GM19372 (cell line): ENCODE data around the gene ARHGEF17.

Experiments used
- ATAC-seq: cut with Tn5 transposase; IDR thresholded peaks from one replicate; pipeline ENCODE4 v1.9.1; 2021; ENCODE audit warnings: mild to moderate bottlenecking, low read depth, moderate library complexity; ENCODE audit not compliant: unreplicated experiment

Gene ARHGEF17

DNA sequence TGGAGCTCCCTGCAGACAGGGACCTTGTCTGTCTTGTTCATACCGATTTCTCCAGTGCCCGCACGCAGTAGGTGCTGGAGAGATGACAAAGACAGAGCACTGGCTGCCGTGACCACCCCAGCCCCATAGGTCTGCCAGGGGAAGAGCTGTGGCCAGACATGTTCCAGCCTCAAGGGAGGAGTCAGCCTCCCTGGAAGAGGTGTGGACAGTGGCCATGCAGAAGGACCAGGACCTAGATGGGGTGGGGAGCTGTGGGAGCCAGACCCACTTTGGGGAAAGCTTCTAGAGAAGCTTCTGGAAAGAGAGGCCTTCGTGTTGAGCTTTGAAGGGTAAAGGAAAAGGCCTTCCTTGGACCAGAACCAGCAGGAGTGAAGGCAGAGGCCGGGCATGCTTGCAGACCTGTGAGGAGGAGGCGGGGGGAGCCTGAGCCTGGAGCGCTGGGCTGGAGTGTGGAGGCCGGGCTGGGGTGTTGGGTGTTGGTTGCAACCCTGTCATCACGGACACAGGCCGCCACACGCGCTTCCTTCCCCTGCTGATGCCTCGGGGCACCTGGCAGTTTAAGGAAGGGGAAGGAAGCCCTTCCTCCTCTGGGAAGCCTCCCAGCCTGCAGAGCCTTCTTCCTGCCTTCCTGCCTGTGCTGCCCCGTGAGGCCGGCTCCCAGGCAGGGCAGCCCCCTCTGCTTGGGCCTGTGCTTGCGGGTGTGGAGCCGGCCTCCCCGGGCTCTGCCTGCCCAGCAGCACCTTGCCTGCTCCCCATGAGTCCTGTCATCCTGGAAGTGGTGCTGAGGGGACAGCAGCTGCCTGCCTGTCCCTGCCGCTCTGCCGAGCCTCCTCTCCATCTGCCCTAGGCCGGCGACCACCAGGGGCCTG lies 80.4 kb downstream of the ARHGEF17 start:
- no peak for ATAC-seq

DNA sequence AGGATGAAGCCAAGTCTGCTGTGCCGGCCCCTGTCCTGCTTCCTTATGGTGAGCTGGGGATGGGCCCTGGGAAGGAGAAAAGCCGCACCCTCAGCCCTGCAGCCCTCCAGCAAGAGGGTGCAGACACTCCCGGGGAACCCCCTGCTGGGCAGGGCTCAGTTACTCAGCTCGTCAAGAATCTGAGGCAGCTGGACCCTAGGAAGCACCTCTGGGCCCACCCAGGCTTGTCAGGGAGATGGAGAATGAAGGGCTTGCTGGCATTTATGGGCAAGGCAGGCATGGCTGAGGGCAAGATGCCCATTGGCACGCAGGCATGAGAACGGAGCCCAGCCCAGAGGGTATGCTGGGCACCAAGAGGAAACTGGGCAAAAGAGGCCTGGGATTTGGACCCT lies 81.1 kb downstream of the ARHGEF17 start:
- ATAC-seq: no peak

DNA sequence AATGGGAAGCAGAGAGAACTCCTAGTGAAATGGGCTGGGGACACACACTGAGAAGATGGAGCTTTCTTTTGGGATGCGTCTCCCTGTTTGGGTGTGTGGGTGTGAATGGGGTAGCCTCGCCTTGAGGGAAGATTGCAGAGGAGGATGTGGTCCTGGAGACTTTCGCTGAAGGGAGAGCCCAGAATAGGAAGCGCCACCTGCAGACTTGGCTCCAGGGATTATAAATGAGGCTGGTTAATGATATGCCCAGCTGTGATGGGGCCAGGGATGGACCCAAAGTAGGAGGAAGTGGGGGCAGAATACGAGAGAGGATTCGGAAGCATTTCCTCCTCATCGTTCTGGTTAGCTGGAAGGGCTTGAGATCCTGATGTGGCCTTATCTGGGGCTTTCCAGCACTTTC lies 81.8 kb downstream of the ARHGEF17 start:
- ATAC-seq: no peak

DNA sequence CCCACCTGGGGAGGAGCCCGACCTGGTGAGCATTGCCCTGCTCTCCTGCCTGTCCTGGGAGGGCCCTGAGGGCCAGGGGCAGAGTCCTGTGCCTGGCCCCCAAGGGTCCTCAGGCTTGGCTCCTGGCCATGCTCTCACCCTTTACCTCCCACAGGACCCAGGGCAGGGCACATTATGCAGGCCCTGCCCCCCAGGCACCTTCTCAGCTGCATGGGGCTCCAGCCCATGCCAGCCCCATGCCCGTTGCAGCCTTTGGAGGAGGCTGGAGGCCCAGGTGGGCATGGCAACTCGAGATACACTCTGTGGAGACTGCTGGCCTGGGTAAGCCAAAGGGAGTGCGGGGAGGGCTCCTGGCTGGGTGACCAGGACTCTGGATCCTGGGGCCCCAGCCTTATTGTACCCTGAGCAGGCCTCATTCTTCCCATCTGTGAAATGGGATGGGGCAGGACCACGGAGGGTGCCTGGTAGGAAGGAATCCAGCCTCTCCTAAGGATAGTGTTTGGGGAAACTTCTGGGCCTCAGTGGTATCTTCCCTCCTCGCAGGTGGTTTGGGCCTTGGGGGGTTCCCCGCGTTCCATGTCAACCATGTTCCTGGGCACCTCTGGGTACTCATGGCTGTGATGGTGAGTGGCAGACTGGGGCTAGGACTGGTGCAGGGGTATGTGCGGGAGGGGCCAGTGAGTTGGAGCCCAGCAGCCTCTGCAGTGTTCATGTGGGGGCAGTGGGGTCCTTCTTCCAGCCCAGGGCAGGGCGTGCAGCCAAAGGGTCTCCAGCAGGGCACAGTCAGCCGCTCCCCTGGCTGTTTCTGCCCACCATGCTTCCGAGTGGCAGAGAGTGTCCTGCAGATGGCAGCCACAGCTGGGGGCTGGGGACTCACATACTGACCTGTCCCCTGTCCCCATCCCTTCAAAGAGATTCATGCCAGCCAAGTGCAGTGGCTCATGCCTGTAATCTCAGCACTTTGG lies 82.8 kb downstream of the ARHGEF17 start:
- ATAC-seq: no peak

DNA sequence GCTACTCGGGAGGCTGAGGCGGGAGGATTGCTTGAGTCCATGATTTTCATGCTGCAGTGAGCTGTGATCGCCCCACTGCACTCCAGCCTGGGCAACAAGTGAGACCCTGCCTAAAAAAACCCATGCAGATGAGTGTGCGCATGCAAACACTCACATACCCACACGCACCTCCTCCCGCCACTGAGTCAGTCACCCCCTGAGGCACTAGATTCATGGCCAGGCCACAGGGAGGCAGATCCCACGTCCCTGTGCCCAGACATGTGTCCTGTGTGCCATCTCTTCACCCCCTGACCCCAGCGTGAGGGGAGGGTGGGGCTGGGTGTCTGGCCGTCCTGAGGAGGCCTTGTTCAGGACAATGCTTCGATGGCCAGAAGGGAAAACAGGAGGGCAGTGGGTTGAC lies 83.6 kb downstream of the ARHGEF17 start:
- ATAC-seq: no peak

DNA sequence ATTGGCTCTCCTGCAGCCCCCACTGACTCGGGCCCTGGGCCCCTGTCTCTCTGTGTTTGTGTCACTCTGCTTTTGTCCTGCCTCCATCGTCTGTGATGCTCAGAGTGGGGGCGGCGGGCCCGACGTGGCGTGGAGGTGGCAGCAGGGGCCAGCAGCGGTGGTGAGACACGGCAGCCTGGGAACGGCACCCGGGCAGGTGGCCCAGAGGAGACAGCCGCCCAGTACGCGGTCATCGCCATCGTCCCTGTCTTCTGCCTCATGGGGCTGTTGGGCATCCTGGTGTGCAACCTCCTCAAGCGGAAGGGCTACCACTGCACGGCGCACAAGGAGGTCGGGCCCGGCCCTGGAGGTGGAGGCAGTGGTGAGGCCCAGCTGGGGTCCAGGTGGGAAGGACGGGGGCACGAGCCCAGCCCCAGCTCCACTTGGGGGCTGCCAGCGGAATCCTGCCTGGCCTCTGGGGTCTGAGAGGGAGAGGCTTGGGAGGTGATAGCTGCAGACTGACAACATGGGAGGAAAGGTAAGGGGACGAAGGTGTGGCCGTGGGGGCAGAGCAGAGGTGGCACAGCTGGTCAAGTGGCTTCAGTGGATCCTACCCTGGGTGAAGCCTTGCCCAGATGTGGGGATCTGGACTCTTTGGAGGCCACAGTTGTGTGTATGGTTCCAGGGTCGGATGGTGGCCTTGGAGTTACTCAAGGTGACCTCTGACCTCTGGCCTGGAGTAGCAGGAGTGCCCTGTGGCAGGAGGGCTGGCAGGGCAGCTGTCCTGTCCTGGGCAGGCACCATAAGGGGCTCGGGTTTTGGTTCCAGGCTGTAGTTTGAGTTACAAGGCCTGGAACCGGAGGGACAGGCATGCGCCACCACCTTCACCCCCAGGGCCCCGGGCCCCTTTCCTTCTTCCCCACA lies 84.3 kb downstream of the ARHGEF17 start:
- no peak for ATAC-seq

DNA sequence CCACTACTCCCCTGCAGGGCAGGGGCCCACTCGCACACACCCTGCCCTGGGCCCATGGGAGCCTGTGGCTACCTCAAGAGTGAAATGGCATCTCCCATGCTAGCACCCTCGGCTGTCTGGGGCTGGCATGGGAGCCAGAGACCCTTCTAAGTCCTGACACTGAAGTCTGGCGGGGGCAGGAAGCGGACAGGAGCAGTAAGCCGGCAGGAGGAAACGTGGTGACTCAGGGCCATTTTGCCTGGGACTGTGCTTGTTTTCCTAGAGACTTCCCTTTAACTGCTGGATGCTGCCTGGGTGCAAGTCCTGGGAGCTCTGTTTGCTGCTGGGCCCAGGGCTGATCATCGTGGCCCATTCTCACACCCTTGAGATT lies 84.9 kb downstream of the ARHGEF17 start:
- ATAC-seq: no peak

DNA sequence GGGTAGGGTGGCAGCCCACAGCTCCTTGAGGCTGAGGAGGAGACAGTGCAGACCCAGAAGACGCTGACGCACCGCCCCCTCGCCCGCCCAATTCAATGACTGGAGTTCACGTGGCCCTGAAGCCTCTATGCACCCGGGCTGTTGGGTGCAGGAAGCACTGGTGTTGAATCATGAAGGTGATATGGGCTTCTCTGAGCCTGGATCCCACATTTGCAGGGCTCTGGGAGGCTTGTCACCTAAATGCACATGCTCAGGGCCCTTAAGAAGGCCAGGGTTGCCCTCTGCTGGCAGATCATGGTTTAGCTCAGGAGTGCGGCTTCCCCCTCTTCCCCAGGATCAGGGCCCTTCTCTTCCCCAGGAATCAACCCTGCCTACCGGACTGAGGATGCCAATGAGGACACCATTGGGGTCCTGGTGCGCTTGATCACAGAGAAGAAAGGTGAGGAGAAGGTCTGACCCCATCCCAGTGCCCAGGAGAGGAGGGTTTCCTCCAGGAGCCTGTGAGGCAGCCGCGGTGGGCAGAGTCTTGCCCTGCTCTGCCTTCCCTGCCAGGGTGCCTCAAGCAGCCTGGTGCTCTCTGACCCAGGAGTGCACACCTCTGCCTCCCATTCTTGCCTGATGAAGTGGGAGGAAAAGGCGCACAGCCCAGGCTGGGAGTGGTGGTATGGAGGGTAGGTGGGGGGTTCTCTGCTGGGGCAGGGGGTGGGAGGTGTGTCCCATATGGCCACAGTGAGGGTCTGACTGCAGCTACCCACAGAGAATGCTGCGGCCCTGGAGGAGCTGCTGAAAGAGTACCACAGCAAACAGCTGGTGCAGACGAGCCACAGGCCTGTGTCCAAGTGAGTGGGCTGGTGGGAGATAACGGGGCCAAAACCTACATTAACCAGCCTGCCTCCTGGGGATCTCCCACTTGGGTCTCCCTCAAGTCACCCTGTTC lies 85.7 kb downstream of the ARHGEF17 start:
- no peak for ATAC-seq

DNA sequence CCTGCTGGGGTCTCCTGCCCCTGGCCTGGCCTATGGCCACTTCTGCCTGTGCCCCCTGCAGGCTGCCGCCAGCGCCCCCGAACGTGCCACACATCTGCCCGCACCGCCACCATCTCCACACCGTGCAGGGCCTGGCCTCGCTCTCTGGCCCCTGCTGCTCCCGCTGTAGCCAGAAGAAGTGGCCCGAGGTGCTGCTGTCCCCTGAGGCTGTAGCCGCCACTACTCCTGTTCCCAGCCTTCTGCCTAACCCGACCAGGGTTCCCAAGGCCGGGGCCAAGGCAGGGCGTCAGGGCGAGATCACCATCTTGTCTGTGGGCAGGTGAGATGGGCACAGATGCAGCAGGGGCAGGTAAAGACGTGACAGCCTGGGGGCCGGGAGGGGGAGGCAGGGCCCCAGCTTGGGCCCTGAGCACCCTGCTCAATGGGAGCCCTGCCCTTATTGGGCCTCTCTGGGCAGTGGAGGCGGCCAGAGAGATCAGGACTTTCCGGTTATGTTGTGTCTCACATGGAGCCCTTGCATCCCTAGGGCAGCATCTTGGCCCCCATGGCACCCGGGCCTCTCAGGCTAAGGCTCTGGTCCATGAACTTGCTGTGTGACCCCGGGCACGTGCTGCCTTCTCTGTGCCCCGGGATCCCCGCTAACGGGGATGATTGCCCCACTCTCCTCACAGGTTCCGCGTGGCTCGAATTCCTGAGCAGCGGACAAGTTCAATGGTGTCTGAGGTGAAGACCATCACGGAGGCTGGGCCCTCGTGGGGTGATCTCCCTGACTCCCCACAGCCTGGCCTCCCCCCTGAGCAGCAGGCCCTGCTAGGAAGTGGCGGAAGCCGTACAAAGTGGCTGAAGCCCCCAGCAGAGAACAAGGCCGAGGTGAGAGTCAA lies 86.6 kb downstream of the ARHGEF17 start:
- ATAC-seq: no peak

DNA sequence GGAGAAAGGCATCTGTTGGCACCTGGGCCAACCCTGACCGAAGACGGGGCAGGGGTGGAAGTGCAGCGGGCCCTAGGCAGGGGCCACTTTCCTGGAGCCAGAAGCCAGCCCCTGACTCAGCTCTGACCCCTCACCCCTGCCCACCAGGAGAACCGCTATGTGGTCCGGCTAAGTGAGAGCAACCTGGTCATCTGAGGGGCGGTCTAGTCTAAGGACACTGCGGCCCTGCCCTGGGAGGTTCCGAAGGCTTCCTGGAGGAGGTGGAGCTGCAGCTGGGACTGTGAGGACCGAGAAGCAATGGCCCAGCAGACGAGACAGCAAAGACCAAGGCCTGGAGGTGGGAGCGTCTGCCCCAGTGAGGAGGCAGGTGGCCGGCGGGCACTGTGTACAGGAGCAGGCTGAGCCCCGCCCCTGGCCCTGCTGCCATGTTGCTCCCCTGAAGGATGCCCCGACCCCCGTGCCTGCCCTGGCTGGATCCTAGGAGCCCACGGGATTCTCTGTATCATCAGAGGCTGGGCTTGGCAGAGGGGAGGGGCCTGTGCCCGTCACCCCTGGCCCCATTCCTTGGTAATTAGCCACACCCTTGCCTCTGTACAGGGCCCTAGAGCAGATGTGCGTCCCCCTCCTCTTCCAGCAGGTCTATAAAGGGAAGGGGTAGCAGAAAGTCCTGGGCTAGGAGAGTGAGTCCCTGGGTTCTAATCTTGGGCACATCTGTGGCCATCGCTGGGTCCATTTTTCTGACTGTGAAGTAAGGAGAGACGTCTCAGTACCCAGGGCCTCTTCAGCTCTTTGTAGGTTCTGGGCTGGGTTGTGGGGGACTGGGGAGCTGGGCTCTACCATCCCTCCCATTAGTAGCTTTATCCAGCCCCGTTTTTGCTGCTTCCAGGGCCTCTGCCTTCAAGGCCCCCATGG lies 87.5 kb downstream of the ARHGEF17 start:
- no peak for ATAC-seq

DNA sequence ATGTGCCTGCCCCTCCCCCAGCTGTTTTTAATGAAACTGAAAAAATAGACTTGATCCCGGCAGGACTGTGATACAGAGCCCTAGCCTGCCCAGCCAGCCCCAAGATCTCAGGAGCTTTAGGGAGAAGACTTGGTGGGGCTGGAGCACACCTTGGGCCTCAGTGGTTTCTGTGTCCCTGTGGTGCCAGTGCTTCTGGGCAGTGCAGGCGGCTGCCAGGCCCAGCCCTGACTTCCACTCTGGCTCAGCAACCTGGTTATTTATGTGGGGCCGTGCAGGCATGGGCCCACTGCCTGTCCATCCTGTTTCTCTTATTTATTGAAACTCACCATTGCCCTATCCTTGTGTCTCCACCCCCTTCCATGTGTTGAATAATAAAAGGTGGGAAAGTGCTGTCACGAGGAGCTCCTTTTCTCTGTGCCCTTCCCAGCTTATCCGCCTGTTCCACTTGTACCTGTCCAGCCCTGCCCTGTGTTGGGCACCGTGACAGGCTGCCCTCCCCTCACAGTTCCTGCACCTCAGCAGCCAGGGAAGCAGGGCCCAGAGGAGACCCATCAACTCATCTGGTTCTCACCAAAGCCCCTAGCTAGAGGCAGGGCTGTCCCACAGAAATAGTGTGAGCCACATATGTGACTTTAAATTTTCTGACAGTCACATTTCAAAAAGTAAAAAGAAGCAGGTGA lies 88.3 kb downstream of the ARHGEF17 start:
- ATAC-seq: no peak

DNA sequence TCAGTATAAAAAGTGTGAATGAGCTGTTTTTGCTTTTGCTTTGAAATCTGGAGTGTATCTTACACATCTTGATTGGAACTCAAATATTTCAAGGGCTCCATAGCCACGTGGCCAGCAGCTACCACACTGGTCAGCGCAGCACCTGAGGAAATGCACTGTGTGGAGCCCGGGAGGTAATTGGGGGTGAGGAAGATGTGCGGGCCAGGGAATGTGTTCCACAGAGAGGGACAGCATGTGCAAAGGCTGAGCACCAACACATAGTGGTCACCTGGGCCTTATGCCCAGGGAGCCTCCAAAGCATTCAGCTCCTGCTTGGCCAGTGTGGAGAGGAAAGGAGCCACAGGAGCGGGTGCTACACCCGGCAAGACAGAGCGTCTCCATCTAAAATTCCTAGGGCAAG lies 88.9 kb downstream of the ARHGEF17 start:
- ATAC-seq: no peak

DNA sequence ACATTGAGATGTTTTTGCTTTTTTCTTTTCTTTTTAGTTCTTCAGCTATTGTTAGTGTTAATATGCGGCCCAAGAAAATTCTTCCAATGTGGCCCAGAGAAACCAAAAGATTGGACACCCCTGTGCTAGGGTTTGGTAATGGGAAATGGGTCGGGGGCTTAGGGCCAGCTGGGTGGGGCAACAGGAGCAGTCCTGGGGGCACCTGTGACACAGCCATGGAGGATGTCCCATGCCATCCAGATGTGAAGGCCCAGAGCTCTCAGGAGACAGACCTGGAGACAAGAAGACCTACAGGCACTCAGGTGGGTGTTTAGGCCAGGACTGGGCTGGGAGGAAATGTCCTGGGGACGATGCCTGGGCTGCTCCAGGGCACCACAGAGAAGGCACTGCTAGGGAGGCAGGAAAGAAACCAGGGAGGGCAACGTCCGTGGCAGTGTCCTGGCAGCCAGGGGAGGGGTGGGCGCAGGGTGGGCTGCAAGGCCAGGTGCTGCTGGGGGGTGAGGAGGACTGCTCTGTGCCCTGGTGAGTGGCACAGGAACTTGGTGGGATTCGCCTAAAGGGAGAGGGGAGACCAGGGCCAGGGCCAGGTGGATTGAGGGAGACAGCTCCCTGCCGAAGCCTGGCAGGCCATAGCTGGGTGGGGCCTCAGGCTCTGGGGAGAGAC lies 89.5 kb downstream of the ARHGEF17 start:
- ATAC-seq: no peak

DNA sequence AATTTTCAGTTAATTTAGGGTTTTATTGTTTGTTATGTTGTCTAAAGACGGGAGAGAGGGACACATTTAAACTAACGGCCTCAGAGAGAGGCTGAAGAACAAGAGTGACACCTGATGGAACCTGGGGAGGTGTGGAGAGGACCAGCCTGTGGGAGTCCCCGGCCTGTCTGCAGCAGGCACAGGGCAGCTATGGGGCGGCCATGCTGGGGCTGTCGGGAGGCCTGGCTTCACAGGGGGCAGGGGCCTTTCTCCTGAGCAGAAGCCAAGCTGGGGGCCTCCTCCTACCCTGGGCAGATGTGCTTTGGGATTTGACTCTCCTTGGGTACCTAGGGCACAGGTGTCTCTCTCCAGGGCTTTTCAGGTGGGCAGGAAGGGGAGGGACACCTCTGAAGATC lies 90.1 kb downstream of the ARHGEF17 start:
- ATAC-seq: no peak

DNA sequence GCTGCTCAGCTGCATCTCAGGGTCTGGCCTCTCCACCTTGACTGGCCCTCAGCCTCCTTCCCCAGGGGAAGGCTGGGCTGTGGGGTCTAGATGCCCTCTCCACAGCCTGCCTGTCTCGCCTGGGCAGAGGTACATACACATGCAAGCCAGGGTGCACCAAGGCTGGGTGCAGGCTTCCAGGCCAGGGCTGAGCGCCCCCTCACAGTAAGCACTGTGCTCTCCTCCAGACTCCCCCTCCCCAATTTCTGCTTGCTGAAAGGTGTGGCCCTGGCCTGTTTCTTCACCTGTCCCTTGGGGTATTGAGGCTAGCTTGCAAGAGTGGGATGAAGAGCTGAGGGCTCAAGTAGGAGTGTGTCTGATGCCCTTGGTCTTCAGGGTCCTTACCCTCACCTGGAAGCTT lies 90.6 kb downstream of the ARHGEF17 start:
- ATAC-seq: no peak

DNA sequence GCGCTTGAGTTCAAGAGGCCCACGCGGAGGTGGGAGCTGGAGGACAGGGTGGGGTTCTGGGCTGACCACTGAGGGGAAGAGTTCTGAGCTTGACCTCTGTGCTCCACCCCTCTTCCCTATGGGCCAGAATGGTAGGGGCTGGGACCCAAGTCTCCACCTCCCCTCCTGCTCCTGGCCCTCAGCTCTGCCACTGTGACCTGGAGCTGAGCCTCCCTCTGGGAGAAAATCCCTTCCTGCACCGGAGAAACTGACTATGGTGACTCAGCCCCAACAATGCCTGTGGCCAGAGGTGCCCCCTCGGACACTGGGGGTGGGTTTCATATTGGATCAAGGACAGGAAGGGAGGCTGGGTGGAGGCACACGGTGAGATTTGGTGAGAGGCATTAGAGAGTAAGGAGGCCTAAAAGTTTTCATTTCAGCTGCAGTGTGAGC lies 91.1 kb downstream of the ARHGEF17 start:
- no peak for ATAC-seq
